Panc1 (cell line): Measurements from ENCODE around the gene ARL8A. TPM values are rescaled to one million over a fixed set of nuclear protein-coding genes. Genes with fewer than 3 reads are reported as not detected.

Source experiments
- ATAC-seq: fragments of 200-7000 bp; cut with Tn5 transposase; 2 replicates; pipeline ENCODE4 v1.9.1; 2020; ENCODE audit warnings: mild to moderate bottlenecking, moderate library complexity
- BruUV-seq: library from RNA; stranded (reverse); fragments of 400-500 nt; replicated peaks from 2 replicates; lab custom pipeline; 2021; lab: Mats Ljungman, UMichigan
- CTCF ChIA-PET: fragments of 300-600 bp; sonication (Branson Sonifier 250); formaldehyde crosslinking; loops from one replicate; lab custom pipeline; 2022; ENCODE audit warnings: antibody characterized with exemption; lab: Charles Lee
- POLR2A ChIA-PET: fragments of 300-600 bp; sonication (Branson Sonifier 250); formaldehyde crosslinking; loops from one replicate; lab custom pipeline; 2022; ENCODE audit warnings: antibody characterized with exemption; lab: Charles Lee
- DNase-seq: peaks from one replicate; pipeline ENCODE4 v3.0.0-alpha.2; 2010; ENCODE audit warnings: low read depth, low spot score
- H3K27ac ChIP-seq: 2 replicates; pipeline ENCODE4 v1.5.1; 2011; ENCODE audit warnings: mild to moderate bottlenecking, low read length, inconsistent platforms
- H3K27me3 ChIP-seq: fragments of 200-500 bp; sonication (Bioruptor generic); 2 replicates; pipeline ENCODE4 v1.6.0; 2014; ENCODE audit warnings: low read length, inconsistent platforms; ENCODE audit not compliant: control insufficient read depth, insufficient read depth
- H3K36me3 ChIP-seq: fragments of 200-500 bp; sonication (Bioruptor generic); 2 replicates; pipeline ENCODE4 v1.5.1; 2014; ENCODE audit warnings: inconsistent platforms, mild to moderate bottlenecking, low read length, moderate library complexity; ENCODE audit not compliant: control insufficient read depth, insufficient read depth
- H3K4me1 ChIP-seq: 2 replicates; pipeline ENCODE4 v1.5.1; 2011; ENCODE audit warnings: inconsistent platforms, mild to moderate bottlenecking, low read length, moderate library complexity; ENCODE audit not compliant: control insufficient read depth, insufficient read depth
- H3K4me3 ChIP-seq, 2 experiments: 2 replicates each; pipeline ENCODE4 v1.5.1; 2011 to 2012; ENCODE audit warnings: low read depth in 2 of 2, low read length in 2 of 2, mild to moderate bottlenecking in 2 of 2, inconsistent platforms in 1 of 2, moderate library complexity in 1 of 2
- H3K9me3 ChIP-seq: fragments of 200-500 bp; sonication (Bioruptor generic); 2 replicates; pipeline ENCODE4 v1.5.1; 2014; ENCODE audit warnings: low read depth, mild to moderate bottlenecking, inconsistent platforms, low read length, moderate library complexity; ENCODE audit not compliant: control insufficient read depth, insufficient read depth
- CTCF ChIP-seq: fragments of 450-650 bp; IDR thresholded peaks from 2 replicates; pipeline ENCODE4 v1.5.1; 2017; ENCODE audit warnings: mild to moderate bottlenecking
- POLR2AphosphoS5 ChIP-seq: IDR thresholded peaks from 2 replicates; pipeline ENCODE4 v1.6.1; 2012; ENCODE audit warnings: mild to moderate bottlenecking, low read depth, low read length, moderate library complexity
- SIN3A ChIP-seq: IDR thresholded peaks from 2 replicates; pipeline ENCODE4 v1.6.1; 2012; ENCODE audit warnings: low read depth, mild to moderate bottlenecking, low read length, moderate library complexity, borderline replicate concordance; ENCODE audit not compliant: insufficient read depth
- TCF7L2 ChIP-seq: IDR thresholded peaks from 2 replicates; pipeline ENCODE4 v1.6.1; 2011; ENCODE audit warnings: mild to moderate bottlenecking, low read depth, low read length, inconsistent platforms
- in situ Hi-C: cut with HindIII; loops from 2 replicates; pipeline ENCODE4 v1.10.0; 2016; ENCODE audit warnings: low sequenced_read_pairs, low pct_unique_long_range_greater_than_20kb
- intact Hi-C: fragments of 100-400 bp; cut with micrococcal nuclease; formaldehyde crosslinking; loops from one replicate; pipeline ENCODE4 v1.10.0; 2022; ENCODE audit not compliant: unreplicated experiment
- total RNA-seq: library from RNA; stranded (reverse); gene quantifications from one replicate; pipeline ENCODE4 v1.2.1, GENCODE V29; 2021; ENCODE audit not compliant: unreplicated experiment
- TF ChIP-seq, protein P1 (sequence below), 2 experiments: IDR thresholded peaks; 2 replicates each; pipeline ENCODE4 v1.6.1; 2011 to 2012; ENCODE audit warnings: low read depth in 2 of 2, control low read depth in 1 of 2, low read length in 1 of 2, mild to moderate bottlenecking in 1 of 2, moderate library complexity in 1 of 2; ENCODE audit not compliant: insufficient read depth in 1 of 2

The ARL8A gene
- total RNA-seq, 1 experiment from 2014 or later, result 62.6 TPM

GRCh38 chr1:202085682-202086373, 58.7 kb downstream of the ARL8A start:
- in situ Hi-C loops, result no loop called here
- POLR2A ChIA-PET, result no interaction called here
- TF ChIP-seq CTCF (no peak), SIN3A (no peak), POLR2AphosphoS5 (no peak), TCF7L2 (no peak)
- TF ChIP-seq, protein P1, sequence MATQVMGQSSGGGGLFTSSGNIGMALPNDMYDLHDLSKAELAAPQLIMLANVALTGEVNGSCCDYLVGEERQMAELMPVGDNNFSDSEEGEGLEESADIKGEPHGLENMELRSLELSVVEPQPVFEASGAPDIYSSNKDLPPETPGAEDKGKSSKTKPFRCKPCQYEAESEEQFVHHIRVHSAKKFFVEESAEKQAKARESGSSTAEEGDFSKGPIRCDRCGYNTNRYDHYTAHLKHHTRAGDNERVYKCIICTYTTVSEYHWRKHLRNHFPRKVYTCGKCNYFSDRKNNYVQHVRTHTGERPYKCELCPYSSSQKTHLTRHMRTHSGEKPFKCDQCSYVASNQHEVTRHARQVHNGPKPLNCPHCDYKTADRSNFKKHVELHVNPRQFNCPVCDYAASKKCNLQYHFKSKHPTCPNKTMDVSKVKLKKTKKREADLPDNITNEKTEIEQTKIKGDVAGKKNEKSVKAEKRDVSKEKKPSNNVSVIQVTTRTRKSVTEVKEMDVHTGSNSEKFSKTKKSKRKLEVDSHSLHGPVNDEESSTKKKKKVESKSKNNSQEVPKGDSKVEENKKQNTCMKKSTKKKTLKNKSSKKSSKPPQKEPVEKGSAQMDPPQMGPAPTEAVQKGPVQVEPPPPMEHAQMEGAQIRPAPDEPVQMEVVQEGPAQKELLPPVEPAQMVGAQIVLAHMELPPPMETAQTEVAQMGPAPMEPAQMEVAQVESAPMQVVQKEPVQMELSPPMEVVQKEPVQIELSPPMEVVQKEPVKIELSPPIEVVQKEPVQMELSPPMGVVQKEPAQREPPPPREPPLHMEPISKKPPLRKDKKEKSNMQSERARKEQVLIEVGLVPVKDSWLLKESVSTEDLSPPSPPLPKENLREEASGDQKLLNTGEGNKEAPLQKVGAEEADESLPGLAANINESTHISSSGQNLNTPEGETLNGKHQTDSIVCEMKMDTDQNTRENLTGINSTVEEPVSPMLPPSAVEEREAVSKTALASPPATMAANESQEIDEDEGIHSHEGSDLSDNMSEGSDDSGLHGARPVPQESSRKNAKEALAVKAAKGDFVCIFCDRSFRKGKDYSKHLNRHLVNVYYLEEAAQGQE (IDR thresholded peaks at IDR 0.05; ENCODE audit: insufficient read depth in 1 of 2, low read depth in 2 of 2, low read length in 1 of 2), result no peak
- no peak for DNase-seq
- H3K4me3 ChIP-seq, result no peak overlapping the region
- H3K27ac ChIP-seq, result peak overlapping the region; percentile 41
- H3K36me3 ChIP-seq, result no peaks in the 10 kb centered on the region
- peaks cover 21% of the 10 kb centered on the region for H3K4me1 ChIP-seq
- H3K9me3 ChIP-seq, result no peaks in the 10 kb centered on the region
- H3K27me3 ChIP-seq, result no peaks in the 10 kb centered on the region
- intact Hi-C loops, result no loop called here
- peak; percentile 60 for ATAC-seq
- no TSS peak for BruUV-seq
- CTCF ChIA-PET, result interaction anchor here (0.5 kb wide), 1 partner anchor 129 kb away, joined by 3 read pairs; no protein-coding TSS in a partner anchor

GRCh38 chr1:202084791-202085681, 59.5 kb downstream of the ARL8A start:
- ATAC-seq, result peak; percentile 60
- Histone ChIP-seq H3K4me3 (no peak overlapping the region), H3K27ac (peak overlapping the region; percentile 36), H3K4me1 (peaks cover 21% of the 10 kb centered on the region), H3K27me3 (no peaks in the 10 kb centered on the region), H3K9me3 (no peaks in the 10 kb centered on the region), H3K36me3 (no peaks in the 10 kb centered on the region)
- POLR2A ChIA-PET, result no interaction called here
- in situ Hi-C loops (no loop called here), intact Hi-C loops (no loop called here)
- no peak for DNase-seq
- no TSS peak for BruUV-seq
- TF ChIP-seq TCF7L2 (no peak), POLR2AphosphoS5 (no peak), CTCF (no peak), SIN3A (no peak)
- TF ChIP-seq, protein P1 (IDR thresholded peaks at IDR 0.05; ENCODE audit: insufficient read depth in 1 of 2, low read depth in 2 of 2, low read length in 1 of 2), result no peak
- CTCF ChIA-PET, result no interaction called here
